ENCODE measurements around the gene CLDN20.

- TF ChIP-seq CTCF (IDR thresholded peaks at IDR 0.05), result no peak
- TF ChIP-seq EP300 (IDR thresholded peaks at IDR 0.05), result no peak
Measured at GRCh38 chr6:155224618-155225017, 39.2 kb upstream of the CLDN20 start.
